Purkinje cell (primary cell): ENCODE data around the gene ZNF132. TPM values are rescaled to one million over a fixed set of nuclear protein-coding genes. Genes with fewer than 3 reads are reported as not detected.

Source experiments
- polyA plus RNA-seq: library from polyadenylated mRNA; unstranded; fragments of >200 nt; fragmentation: Nextera tagmentation; gene quantifications from 2 replicates; pipeline ENCODE4 v1.2.1, GENCODE V29; 2014

ZNF132 gene
- 1.0 and 2.4 TPM in 2 replicates for polyA plus RNA-seq

DNA sequence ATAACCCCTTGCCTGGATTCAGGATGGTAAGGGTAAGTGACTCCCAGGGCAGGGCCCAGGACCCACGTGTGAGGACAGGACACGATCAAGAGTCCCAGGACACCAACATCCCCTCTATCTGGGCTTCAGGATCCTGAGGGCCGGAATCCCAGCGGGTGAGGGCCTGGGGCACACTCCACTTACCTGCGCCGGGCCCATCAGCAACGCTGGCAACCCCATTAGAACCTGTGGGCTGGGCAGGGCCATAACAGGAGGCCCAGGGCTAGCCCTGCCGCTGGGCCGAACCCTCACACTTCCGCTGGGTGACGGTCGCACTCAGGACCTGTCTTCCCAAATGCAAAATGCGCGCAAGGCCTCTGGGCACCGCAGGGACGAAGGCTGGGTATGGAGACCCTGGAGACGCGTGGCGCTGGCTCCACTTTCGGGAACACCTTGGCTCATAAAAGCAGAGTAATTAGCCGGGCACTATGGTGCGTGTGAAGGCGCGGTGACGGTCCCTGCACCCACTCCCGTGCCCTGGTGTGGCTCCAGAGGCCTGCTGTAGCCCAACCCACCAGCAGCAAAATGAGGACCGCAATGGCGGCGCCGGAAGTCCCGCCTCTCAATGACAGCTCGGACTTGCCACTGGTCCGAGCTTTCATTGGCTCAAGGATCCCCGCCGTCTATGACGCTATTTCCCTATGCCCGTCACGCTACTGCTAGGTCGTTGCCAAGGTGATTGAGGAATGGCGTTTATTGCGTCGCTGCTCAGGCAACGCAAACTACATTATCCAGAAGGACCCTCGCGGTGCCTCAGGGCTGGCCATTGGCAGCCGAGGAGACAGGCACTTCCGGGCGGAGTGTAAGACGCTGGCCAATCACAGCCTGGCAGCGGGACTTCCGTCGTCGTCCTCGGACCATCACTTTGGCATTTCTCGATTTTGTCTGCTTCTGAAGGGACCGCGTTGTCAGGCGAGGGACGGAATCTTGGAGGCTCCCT is at the start of gene ZNF132:
ZNF132 (minus strand) TSS at position 578 of the 979 bp plus-strand sequence; CDS start at position 246, 332 bp downstream.

GRCh38 chr19:58475714-58476497 is 36.0 kb upstream of the ZNF132 start, which contains the start of gene ZNF446:
ZNF446 (plus strand) TSS chr19:58476352; CDS start chr19:58477219, 867 bp downstream.

GRCh38 chr19:58466760-58467589 is 27.0 kb upstream of the ZNF132 start, which contains the start of gene ZNF324:
ZNF324 (plus strand) TSS chr19:58467080; CDS start chr19:58469186, 2,106 bp downstream.

GRCh38 chr19:58451358-58452101 is 11.6 kb upstream of the ZNF132 start, which contains the start of gene ZNF324B:
ZNF324B (plus strand) TSS chr19:58451622; CDS start chr19:58453702, 2,080 bp downstream.

GRCh38 chr19:58408152-58409009 is 31.6 kb downstream of the ZNF132 start, which contains the start of gene ZNF584:
ZNF584 (plus strand) TSS chr19:58408649; CDS start chr19:58409148, 499 bp downstream.

DNA sequence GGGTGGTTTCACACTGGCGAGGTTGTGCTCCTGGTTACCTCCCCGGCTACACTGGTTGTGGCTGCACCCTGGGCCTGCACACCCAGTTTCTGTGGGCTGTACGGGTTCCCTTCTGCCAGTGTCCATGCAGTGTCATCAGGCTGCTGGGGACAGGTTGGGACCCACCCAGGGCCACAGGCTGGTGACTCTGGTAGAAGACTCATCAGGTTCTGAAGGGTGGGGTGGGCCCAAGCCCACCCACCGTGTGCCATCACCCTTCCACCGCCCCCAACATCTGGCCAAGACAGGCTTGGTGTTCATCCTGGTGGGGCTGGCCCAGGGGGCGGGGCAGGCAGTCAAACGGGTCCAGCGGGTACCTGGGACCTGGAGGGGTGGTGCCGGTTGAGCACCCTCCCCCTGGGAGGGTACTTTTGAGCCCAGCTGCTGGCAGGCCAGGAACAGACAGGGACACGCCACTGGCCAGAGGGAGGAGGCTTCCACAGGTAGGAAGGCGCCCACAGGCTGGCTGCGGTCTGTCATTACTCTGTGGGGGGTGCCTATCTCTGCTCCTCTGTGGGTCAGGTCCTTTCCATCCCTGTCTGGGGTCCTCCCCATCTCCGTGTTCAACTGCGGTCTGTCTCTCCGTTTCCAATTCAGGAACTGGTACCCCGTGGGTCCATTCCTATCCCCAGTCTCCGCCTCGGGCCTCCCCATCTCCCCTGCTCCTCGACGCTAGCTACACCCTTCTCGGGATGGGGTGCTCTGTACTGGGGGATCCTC is 44.6 kb downstream of the ZNF132 start, which contains the start of gene RNF225:
RNF225 (plus strand) TSS at position 437 of the 759 bp plus-strand sequence. CDS start 434 bp downstream, outside the sequence.

GRCh38 chr19:58386576-58387337 is 53.2 kb downstream of the ZNF132 start, which contains the start of gene RPS5:
RPS5 (plus strand) TSS chr19:58387269; CDS start chr19:58388138, 869 bp downstream.

Other genes starting within 250 kb of the ZNF132 start
- 18.3 and 31.5 TPM in 2 replicates for gene ZNF544, start 211.2 kb downstream of the ZNF132 start, polyA plus RNA-seq
- gene ZNF8, start 161.2 kb downstream of the ZNF132 start, polyA plus RNA-seq = 0.55 and 1.3 TPM in 2 replicates
- gene ERVK3-1, start 134.8 kb downstream of the ZNF132 start, polyA plus RNA-seq = 113 and 115 TPM in 2 replicates
- gene ZSCAN22, start 113.2 kb downstream of the ZNF132 start, polyA plus RNA-seq = 0.51 TPM in 1 of 2 replicates, not detected in the other
- 0.66 TPM in 1 of 2 replicates, not detected in the other for gene A1BG, start 86.7 kb downstream of the ZNF132 start, polyA plus RNA-seq
- 0.09 and 0.14 TPM in 2 replicates for gene ZNF497, start 77.4 kb downstream of the ZNF132 start, polyA plus RNA-seq
- gene ZNF837, start 59.1 kb downstream of the ZNF132 start, polyA plus RNA-seq = not detected in 2 replicates
- 419 and 449 TPM in 2 replicates for gene RPS5, start 52.9 kb downstream of the ZNF132 start, polyA plus RNA-seq
- not detected in 2 replicates for gene RNF225, start 44.5 kb downstream of the ZNF132 start, polyA plus RNA-seq
- 3.9 and 8.9 TPM in 2 replicates for gene ZNF584, start 31.5 kb downstream of the ZNF132 start, polyA plus RNA-seq
- gene ZNF324B, start 11.5 kb upstream of the ZNF132 start, polyA plus RNA-seq = 0.07 TPM in 1 of 2 replicates, not detected in the other
- 0.94 and 2.4 TPM in 2 replicates for gene ZNF324, start 26.9 kb upstream of the ZNF132 start, polyA plus RNA-seq
- 1.5 and 2.1 TPM in 2 replicates for gene ZNF446, start 36.2 kb upstream of the ZNF132 start, polyA plus RNA-seq
- gene SLC27A5, start 71.8 kb upstream of the ZNF132 start, polyA plus RNA-seq = 36.9 and 41.6 TPM in 2 replicates
- 0.29 and 0.50 TPM in 2 replicates for gene ZBTB45, start 79.7 kb upstream of the ZNF132 start, polyA plus RNA-seq
- gene TRIM28, start 103.9 kb upstream of the ZNF132 start, polyA plus RNA-seq = 25.8 and 31.4 TPM in 2 replicates
- gene CHMP2A, start 115.0 kb upstream of the ZNF132 start, polyA plus RNA-seq = 210 and 234 TPM in 2 replicates
- 6.2 and 12.5 TPM in 2 replicates for gene UBE2M, start 118.5 kb upstream of the ZNF132 start, polyA plus RNA-seq
- gene MZF1, start 133.2 kb upstream of the ZNF132 start, polyA plus RNA-seq = 1.3 and 2.5 TPM in 2 replicates